ENCODE results near the gene CEMP1. TPM values are rescaled to one million over a fixed set of nuclear protein-coding genes. Genes with fewer than 3 reads are reported as not detected.
A peak's percentile ranks its signal among the peaks of the same experiment; 100 is the strongest.

Gene CEMP1
- polyA plus RNA-seq, 1 of the 3 experiments (the other 2 are of a cell fraction): not detected

DNA sequence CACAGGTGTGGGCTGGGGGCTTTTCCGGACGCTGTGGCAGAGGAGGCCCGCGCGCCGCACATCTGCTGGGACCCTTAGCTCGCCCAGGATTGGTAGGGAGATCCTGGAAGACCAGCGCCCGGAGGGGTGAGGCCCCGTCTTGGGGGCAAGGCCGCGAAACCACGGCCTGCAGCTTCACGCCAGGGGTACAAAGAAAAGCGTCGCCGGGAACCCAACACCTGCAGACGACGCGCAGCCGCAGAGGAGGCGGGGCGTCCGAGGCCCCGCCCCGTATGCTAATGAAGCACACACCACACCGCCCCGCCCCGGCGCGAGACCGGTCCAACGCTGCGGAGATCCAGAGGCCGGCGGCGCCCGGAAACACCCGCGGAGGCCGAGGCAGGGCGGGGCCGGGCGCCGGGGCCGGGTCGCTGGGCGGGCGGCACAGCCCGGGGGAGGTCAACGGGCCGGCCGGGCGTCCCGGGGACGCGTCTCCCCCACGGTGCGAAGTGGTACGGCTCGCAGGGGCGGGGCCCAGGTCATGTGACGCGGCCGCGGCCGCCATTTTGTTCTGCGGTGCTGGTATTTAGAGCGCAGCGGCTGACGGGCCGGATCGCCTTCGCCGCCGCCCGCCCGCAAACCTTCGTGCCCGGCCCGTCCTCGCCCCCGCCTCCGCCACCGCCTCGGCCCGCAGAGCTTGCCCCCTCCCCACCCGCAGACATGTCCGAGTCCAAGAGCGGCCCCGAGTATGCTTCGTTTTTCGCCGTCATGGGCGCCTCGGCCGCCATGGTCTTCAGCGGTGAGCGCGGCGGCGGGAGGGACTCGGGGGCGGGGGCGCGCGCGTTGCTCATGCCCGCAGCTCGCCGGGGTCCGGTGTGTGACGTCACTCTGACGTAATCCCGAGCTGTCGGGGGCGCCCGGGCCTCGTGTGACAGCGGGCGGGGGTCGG lies 17.5 kb downstream of the CEMP1 start, which contains the start of gene ATP6V0C (continued):
- TF ChIP-seq, protein P1, sequence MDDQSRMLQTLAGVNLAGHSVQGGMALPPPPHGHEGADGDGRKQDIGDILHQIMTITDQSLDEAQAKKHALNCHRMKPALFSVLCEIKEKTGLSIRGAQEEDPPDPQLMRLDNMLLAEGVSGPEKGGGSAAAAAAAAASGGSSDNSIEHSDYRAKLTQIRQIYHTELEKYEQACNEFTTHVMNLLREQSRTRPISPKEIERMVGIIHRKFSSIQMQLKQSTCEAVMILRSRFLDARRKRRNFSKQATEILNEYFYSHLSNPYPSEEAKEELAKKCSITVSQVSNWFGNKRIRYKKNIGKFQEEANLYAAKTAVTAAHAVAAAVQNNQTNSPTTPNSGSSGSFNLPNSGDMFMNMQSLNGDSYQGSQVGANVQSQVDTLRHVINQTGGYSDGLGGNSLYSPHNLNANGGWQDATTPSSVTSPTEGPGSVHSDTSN (IDR thresholded peaks at IDR 0.05): peak; percentile 33
- peak; percentile 46; the same call in 1 of the 2 replicates for TF ChIP-seq SIN3A (IDR thresholded peaks at IDR 0.05; ENCODE audit: borderline replicate concordance, low read depth, low read length)
- no peak for TF ChIP-seq RCOR1 (IDR thresholded peaks at IDR 0.05; ENCODE audit: low read length)
- TF ChIP-seq, protein P2, sequence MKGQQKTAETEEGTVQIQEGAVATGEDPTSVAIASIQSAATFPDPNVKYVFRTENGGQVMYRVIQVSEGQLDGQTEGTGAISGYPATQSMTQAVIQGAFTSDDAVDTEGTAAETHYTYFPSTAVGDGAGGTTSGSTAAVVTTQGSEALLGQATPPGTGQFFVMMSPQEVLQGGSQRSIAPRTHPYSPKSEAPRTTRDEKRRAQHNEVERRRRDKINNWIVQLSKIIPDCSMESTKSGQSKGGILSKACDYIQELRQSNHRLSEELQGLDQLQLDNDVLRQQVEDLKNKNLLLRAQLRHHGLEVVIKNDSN (IDR thresholded peaks at IDR 0.05; ENCODE audit: borderline replicate concordance, low read depth): peak; percentile 94
- TF ChIP-seq GABPA (IDR thresholded peaks at IDR 0.05; ENCODE audit: low read depth): no peak
- TF ChIP-seq YY1 (IDR thresholded peaks at IDR 0.05; ENCODE audit: low read depth): peak; percentile 92
- peak; percentile 76 for TF ChIP-seq POLR2AphosphoS5 (IDR thresholded peaks at IDR 0.05; ENCODE audit: low read depth, low read length)
- TF ChIP-seq RAD21 (IDR thresholded peaks at IDR 0.05; ENCODE audit: low read length): no peak
- TF ChIP-seq FOSL2 (IDR thresholded peaks at IDR 0.05; ENCODE audit: borderline replicate concordance, low read depth): no peak
- peak; percentile 87 for TF ChIP-seq TAF1 (IDR thresholded peaks at IDR 0.05; ENCODE audit: borderline replicate concordance, low read depth, low read length)
- peak; percentile 76 for TF ChIP-seq NRF1 (IDR thresholded peaks at IDR 0.05; ENCODE audit: low read depth, low read length)
- TF ChIP-seq, protein P3, sequence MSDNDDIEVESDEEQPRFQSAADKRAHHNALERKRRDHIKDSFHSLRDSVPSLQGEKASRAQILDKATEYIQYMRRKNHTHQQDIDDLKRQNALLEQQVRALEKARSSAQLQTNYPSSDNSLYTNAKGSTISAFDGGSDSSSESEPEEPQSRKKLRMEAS (IDR thresholded peaks at IDR 0.05; ENCODE audit: low read depth): peak; percentile 49
- TF ChIP-seq FOXJ3 (CRISPR knock-in tag; IDR thresholded peaks at IDR 0.05): no peak
- TF ChIP-seq, protein P4, sequence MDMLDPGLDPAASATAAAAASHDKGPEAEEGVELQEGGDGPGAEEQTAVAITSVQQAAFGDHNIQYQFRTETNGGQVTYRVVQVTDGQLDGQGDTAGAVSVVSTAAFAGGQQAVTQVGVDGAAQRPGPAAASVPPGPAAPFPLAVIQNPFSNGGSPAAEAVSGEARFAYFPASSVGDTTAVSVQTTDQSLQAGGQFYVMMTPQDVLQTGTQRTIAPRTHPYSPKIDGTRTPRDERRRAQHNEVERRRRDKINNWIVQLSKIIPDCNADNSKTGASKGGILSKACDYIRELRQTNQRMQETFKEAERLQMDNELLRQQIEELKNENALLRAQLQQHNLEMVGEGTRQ (IDR thresholded peaks at IDR 0.05; ENCODE audit: borderline replicate concordance, low read depth, low read length): peak; percentile 74
- TF ChIP-seq ELF1 (IDR thresholded peaks at IDR 0.05): no peak

DNA sequence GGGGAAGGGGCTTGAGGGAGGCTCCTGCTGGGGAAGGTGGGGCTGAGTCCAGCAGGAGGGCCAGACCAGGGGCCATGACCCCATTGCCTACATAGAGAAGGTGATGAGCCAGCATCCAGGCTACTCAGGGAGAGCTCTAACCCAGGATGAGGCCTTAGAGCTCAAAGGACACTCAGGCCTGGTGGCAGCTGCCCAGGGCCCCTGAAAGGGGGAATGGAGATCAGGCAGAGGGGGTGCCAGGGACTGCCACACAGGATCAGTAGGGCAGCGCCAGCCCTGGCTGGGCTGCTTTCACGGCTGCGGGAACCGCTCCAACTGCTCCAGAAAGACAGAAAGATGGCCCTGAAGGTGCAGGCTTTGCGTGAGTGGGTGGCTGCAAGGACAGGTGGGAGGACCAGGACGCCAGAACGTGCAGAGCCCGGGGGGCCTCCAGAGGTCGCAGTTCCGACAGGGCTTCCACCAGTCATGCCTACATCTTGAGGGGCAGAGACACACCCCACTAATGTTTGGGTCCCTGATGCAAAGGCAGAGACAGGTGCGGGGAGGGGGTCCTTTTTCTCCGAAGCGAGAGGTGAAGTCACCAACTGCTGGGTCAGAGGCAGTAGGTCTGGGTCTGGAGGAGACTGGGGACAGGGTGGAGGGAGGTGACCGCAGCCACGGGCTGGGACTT lies 18.3 kb downstream of the CEMP1 start:
- Histone ChIP-seq H3F3A (replicated peaks; ENCODE audit: insufficient read depth) (no peaks in the 10 kb centered on the region), H3K9me2 (no peaks in the 10 kb centered on the region), H3K4me3 (ENCODE audit: low read depth in 2 of 2, low read length in 1 of 2) (peak overlapping the region; percentile 74 to 95), H3K9ac (peak overlapping the region; percentile 97; the same call in 1 of the 2 replicates), H3K4me1 (ENCODE audit: control insufficient read depth in 1 of 2, insufficient read depth in 2 of 2, low read depth in 1 of 2, low read length in 1 of 2) (peaks cover 15 to 25% of the 10 kb centered on the region in 2 experiments; a peak in 3 of 4 replicates), H3K79me2 (ENCODE audit: insufficient read depth) (peaks cover 41% of the 10 kb centered on the region), H3K27me3 (ENCODE audit: insufficient read depth) (no peaks in the 10 kb centered on the region), H3K9me3 (no peaks in the 10 kb centered on the region), H3K36me3 (replicated peaks in 1 of 2; ENCODE audit: control insufficient read depth in 1 of 2, insufficient read depth in 2 of 2, low read length in 1 of 2) (no peaks in the 10 kb centered on the region), H2AFZ (ENCODE audit: low read depth) (peak overlapping the region; percentile 90), H3K27ac (ENCODE audit: low read depth in 2 of 2, low read length in 1 of 2) (peak overlapping the region; percentile 73 to 90; a peak in 2 of 4 replicates), H3K4me2 (peak overlapping the region; percentile 87), H4K20me1 (ENCODE audit: insufficient read depth) (peaks cover 35% of the 10 kb centered on the region)
- DNase-seq: peak; percentile 58
- WGBS (ENCODE audit: low lambda C conversion rate): 50% methylated on average over 11 of the region's 15 CpGs
- ChIA-PET CTCF (interaction anchor here (1.5 to 6.6 kb wide), 4 partner anchors 12 to 174 kb away, joined by 4 to 41 read pairs (median 6); partner anchors contain the start of genes ABCA3 and CCNF), POLR2A (interaction anchor here (1.6 kb wide), 1 partner anchor 20 kb away, joined by 7 read pairs; no protein-coding TSS in a partner anchor)
- TF ChIP-seq, protein P5, sequence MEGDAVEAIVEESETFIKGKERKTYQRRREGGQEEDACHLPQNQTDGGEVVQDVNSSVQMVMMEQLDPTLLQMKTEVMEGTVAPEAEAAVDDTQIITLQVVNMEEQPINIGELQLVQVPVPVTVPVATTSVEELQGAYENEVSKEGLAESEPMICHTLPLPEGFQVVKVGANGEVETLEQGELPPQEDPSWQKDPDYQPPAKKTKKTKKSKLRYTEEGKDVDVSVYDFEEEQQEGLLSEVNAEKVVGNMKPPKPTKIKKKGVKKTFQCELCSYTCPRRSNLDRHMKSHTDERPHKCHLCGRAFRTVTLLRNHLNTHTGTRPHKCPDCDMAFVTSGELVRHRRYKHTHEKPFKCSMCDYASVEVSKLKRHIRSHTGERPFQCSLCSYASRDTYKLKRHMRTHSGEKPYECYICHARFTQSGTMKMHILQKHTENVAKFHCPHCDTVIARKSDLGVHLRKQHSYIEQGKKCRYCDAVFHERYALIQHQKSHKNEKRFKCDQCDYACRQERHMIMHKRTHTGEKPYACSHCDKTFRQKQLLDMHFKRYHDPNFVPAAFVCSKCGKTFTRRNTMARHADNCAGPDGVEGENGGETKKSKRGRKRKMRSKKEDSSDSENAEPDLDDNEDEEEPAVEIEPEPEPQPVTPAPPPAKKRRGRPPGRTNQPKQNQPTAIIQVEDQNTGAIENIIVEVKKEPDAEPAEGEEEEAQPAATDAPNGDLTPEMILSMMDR (IDR thresholded peaks at IDR 0.05): peak; percentile 26; the same call in 1 of the 2 replicates
- no peak for TF ChIP-seq FOXM1 (IDR thresholded peaks at IDR 0.05; ENCODE audit: low read depth)
- TF ChIP-seq EP300 (IDR thresholded peaks at IDR 0.05; ENCODE audit: borderline replicate concordance in 1 of 2, low read depth in 1 of 2, low read length in 1 of 2): no peak
- no peak for TF ChIP-seq RAD21 (IDR thresholded peaks at IDR 0.05; ENCODE audit: low read length)
- TF ChIP-seq GATA2 (CRISPR knock-in tag; IDR thresholded peaks at IDR 0.05): no peak

Data from SK-N-SH (cell line).